H9 (cell line): Measurements from ENCODE around the gene FAM83C. TPM values are rescaled to one million over a fixed set of nuclear protein-coding genes. Genes with fewer than 3 reads are reported as not detected.

ENCODE experiments used
- DNase-seq: peaks from one replicate; pipeline ENCODE4 v3.0.0-alpha.2; 2017
- H2AFZ ChIP-seq: one replicate; pipeline ENCODE4 v1.6.1; 2013; ENCODE audit warnings: mild to moderate bottlenecking, low read length, control low read depth, moderate library complexity
- H2AK5ac ChIP-seq: 2 replicates; pipeline ENCODE4 v1.6.1; 2013; ENCODE audit warnings: low read length, control low read depth, mixed read lengths; ENCODE audit not compliant: insufficient read length
- H2BK120ac ChIP-seq: one replicate; pipeline ENCODE4 v1.6.1; 2013; ENCODE audit warnings: low read depth, mild to moderate bottlenecking, low read length, control low read depth, inconsistent platforms; ENCODE audit not compliant: poor library complexity, severe bottlenecking
- H2BK12ac ChIP-seq: 2 replicates; pipeline ENCODE4 v1.6.1; 2013; ENCODE audit warnings: low read length, control low read depth, mixed read lengths, low read depth; ENCODE audit not compliant: insufficient read length
- H2BK15ac ChIP-seq: 2 replicates; pipeline ENCODE4 v1.6.1; 2013; ENCODE audit warnings: low read depth, low read length, control low read depth
- H2BK20ac ChIP-seq: one replicate; pipeline ENCODE4 v1.6.1; 2013; ENCODE audit warnings: low read depth, mild to moderate bottlenecking, low read length, control low read depth, inconsistent platforms; ENCODE audit not compliant: poor library complexity, severe bottlenecking
- H2BK5ac ChIP-seq: 2 replicates; pipeline ENCODE4 v1.6.1; 2013; ENCODE audit warnings: low read length, control low read depth, mixed read lengths; ENCODE audit not compliant: insufficient read length
- H3K14ac ChIP-seq: 2 replicates; pipeline ENCODE4 v1.6.1; 2013; ENCODE audit warnings: low read length, control low read depth; ENCODE audit not compliant: insufficient read depth
- H3K18ac ChIP-seq: 2 replicates; pipeline ENCODE4 v1.6.1; 2013; ENCODE audit warnings: low read depth, mild to moderate bottlenecking, mixed read lengths, low read length, control low read depth; ENCODE audit not compliant: insufficient read length
- H3K23ac ChIP-seq: 2 replicates; pipeline ENCODE4 v1.6.1; 2013; ENCODE audit warnings: low read length, control low read depth, mixed read lengths, low read depth; ENCODE audit not compliant: insufficient read length
- H3K23me2 ChIP-seq: 2 replicates; pipeline ENCODE4 v1.6.1; 2013; ENCODE audit warnings: low read depth, mild to moderate bottlenecking, mixed read lengths, low read length, control low read depth; ENCODE audit not compliant: insufficient read length, poor library complexity, severe bottlenecking
- H3K27ac ChIP-seq: 2 replicates; pipeline ENCODE4 v1.5.1; 2013; ENCODE audit warnings: low read length, control low read depth, mixed read lengths, low read depth; ENCODE audit not compliant: insufficient read length
- H3K27me3 ChIP-seq: 2 replicates; pipeline ENCODE4 v1.6.1; 2013; ENCODE audit warnings: low read length, control low read depth, inconsistent platforms; ENCODE audit not compliant: insufficient read depth
- H3K4ac ChIP-seq: 2 replicates; pipeline ENCODE4 v1.6.1; 2013; ENCODE audit warnings: low read depth, mild to moderate bottlenecking, control low read depth, inconsistent platforms, low read length, moderate library complexity
- H3K4me1 ChIP-seq: 2 replicates; pipeline ENCODE4 v1.6.1; 2013; ENCODE audit warnings: low read length, control low read depth, inconsistent platforms; ENCODE audit not compliant: insufficient read depth
- H3K4me2 ChIP-seq: 2 replicates; pipeline ENCODE4 v1.6.1; 2013; ENCODE audit warnings: low read length, control low read depth, mixed read lengths; ENCODE audit not compliant: insufficient read length, insufficient read depth
- H3K56ac ChIP-seq: 2 replicates; pipeline ENCODE4 v1.6.1; 2013; ENCODE audit warnings: low read depth, mild to moderate bottlenecking, mixed read lengths, low read length, control low read depth; ENCODE audit not compliant: insufficient read length
- H3K79me1 ChIP-seq: 2 replicates; pipeline ENCODE4 v1.6.1; 2013; ENCODE audit warnings: low read depth, mild to moderate bottlenecking, moderate library complexity, low read length, control low read depth, inconsistent platforms; ENCODE audit not compliant: insufficient read depth, poor library complexity, severe bottlenecking
- H3K79me2 ChIP-seq: 2 replicates; pipeline ENCODE4 v1.6.1; 2013; ENCODE audit warnings: low read length, control low read depth, inconsistent platforms; ENCODE audit not compliant: insufficient read depth
- H3K9ac ChIP-seq: 2 replicates; pipeline ENCODE4 v1.6.1; 2013; ENCODE audit warnings: low read length, control low read depth, mixed read lengths; ENCODE audit not compliant: insufficient read length; ENCODE audit errors: extremely low read depth
- H3K9me3 ChIP-seq: one replicate; pipeline ENCODE4 v1.6.1; 2013; ENCODE audit warnings: low read depth, low read length, inconsistent platforms; ENCODE audit not compliant: control insufficient read depth
- H3T11ph ChIP-seq: one replicate; pipeline ENCODE4 v1.6.1; 2013; ENCODE audit warnings: mild to moderate bottlenecking, low read length, control low read depth, inconsistent platforms
- H4K20me1 ChIP-seq: one replicate; pipeline ENCODE4 v1.6.1; 2013; ENCODE audit not compliant: control insufficient read depth, insufficient read length, insufficient read depth
- H4K5ac ChIP-seq: 2 replicates; pipeline ENCODE4 v1.6.1; 2013; ENCODE audit warnings: low read depth, mild to moderate bottlenecking, mixed read lengths, low read length, control low read depth; ENCODE audit not compliant: insufficient read length
- H4K8ac ChIP-seq: replicated peaks from 2 replicates; pipeline ENCODE4 v1.6.1; 2013; ENCODE audit warnings: low read length, control low read depth, mixed read lengths, low read depth; ENCODE audit not compliant: insufficient read length
- H4K91ac ChIP-seq: 2 replicates; pipeline ENCODE4 v1.6.1; 2013; ENCODE audit warnings: low read depth, mild to moderate bottlenecking, moderate library complexity, mixed read lengths, low read length, control low read depth; ENCODE audit not compliant: insufficient read length
- H3K27ac Mint-ChIP-seq, 3 experiments: 2 replicates in 2 of 3; 3 replicates in 1 of 3; pipeline ENCODE4 v1.8.0; 2020 to 2021; ENCODE audit warnings: mixed read lengths in 3 of 3, mild to moderate bottlenecking in 1 of 3, moderate library complexity in 1 of 3
- H3K27me3 Mint-ChIP-seq: 2 replicates; pipeline ENCODE4 v1.8.0; 2021; ENCODE audit warnings: low read depth, mild to moderate bottlenecking, moderate library complexity, mixed read lengths
- H3K36me3 Mint-ChIP-seq, 3 experiments: 2 replicates in 2 of 3; 3 replicates in 1 of 3; pipeline ENCODE4 v1.8.0; 2020 to 2021; ENCODE audit warnings: low read depth in 3 of 3, mixed read lengths in 3 of 3; ENCODE audit not compliant: insufficient read depth in 1 of 3
- H3K4me1 Mint-ChIP-seq, 2 experiments: 2 replicates each; pipeline ENCODE4 v1.8.0; 2020; ENCODE audit warnings: mixed read lengths in 2 of 2
- H3K4me3 Mint-ChIP-seq, 2 experiments: 2 replicates in 1 of 2; 3 replicates in 1 of 2; pipeline ENCODE4 v1.8.0; 2020 to 2021; ENCODE audit warnings: mild to moderate bottlenecking in 2 of 2, mixed read lengths in 2 of 2, moderate library complexity in 1 of 2
- H3K9me3 Mint-ChIP-seq, 2 experiments: 2 replicates in 1 of 2; 3 replicates in 1 of 2; pipeline ENCODE4 v1.8.0; 2020; ENCODE audit warnings: mild to moderate bottlenecking in 2 of 2, mixed read lengths in 2 of 2, moderate library complexity in 1 of 2
- CTCF ChIP-seq: fragments of 200-600 bp; sonication (generic); conservative IDR thresholded peaks from 3 replicates; pipeline ENCODE4 v1.8.0; 2021; ENCODE audit warnings: antibody characterized with exemption, mild to moderate bottlenecking
- WGBS: extraction: QIAGEN DNeasy Blood & Tissue Kit; methylation state at CpG from one replicate; pipeline ENCODE4 v1.1.7; 2013; ENCODE audit warnings: missing lambda C conversion rate, low lambda C conversion rate, mixed read lengths; ENCODE audit not compliant: insufficient read length; ENCODE audit errors: extremely low coverage; 5-methylcytosine and 5-hydroxymethylcytosine counted together
- total RNA-seq: library from RNA; stranded (reverse); gene quantifications from 2 replicates; pipeline ENCODE4 v1.2.1, GENCODE V29; 2021

Gene FAM83C
- total RNA-seq, 1 experiment from 2014 or later, result not detected

- H4K8ac ChIP-seq, result no peak overlapping the region
- H3K4ac ChIP-seq, result no peak overlapping the region
- H3K18ac ChIP-seq, result no peak overlapping the region
- no peak overlapping the region for H3K23ac ChIP-seq
- Mint-ChIP-seq H3K9me3 (peaks cover 0 to 3% of the 10 kb centered on the region in 2 experiments; a peak in 2 of 5 replicates), H3K36me3 (peaks cover 0 to 14% (median 5%) of the 10 kb centered on the region in 3 experiments; a peak in 4 of 7 replicates), H3K4me1 (peaks cover 14 to 22% of the 10 kb centered on the region in 2 experiments), H3K4me3 (no peak overlapping the region), H3K27ac (no peak overlapping the region; a peak in 1 of 7 replicates), H3K27me3 (peaks cover 2% of the 10 kb centered on the region; the same call in 1 of the 2 replicates)
- no peak overlapping the region for H4K91ac ChIP-seq
- H2AFZ ChIP-seq, result no peak overlapping the region
- no peak overlapping the region for H4K5ac ChIP-seq
- no peaks in the 10 kb centered on the region for H3K9me3 ChIP-seq
- H2BK15ac ChIP-seq, result no peak overlapping the region
- no peaks in the 10 kb centered on the region for H3K79me2 ChIP-seq
- no peak overlapping the region for H2BK5ac ChIP-seq
- peaks cover 5% of the 10 kb centered on the region; the same call in 1 of the 2 replicates for H3K4me1 ChIP-seq
- WGBS, result no CpG with 5 or more reads among the region's 6 CpGs
- H3K27me3 ChIP-seq, result no peaks in the 10 kb centered on the region
- H2BK12ac ChIP-seq, result no peak overlapping the region
- no peak for TF ChIP-seq CTCF
- H3K4me2 ChIP-seq, result no peak overlapping the region
- H2AK5ac ChIP-seq, result no peak overlapping the region
- H3K79me1 ChIP-seq, result no peaks in the 10 kb centered on the region
- no peak overlapping the region for H2BK120ac ChIP-seq
- H3K27ac ChIP-seq, result no peak overlapping the region
- DNase-seq, result no peak
- H3K56ac ChIP-seq, result no peak overlapping the region
- no peak overlapping the region for H2BK20ac ChIP-seq
- no peaks in the 10 kb centered on the region for H4K20me1 ChIP-seq
- H3K23me2 ChIP-seq, result no peaks in the 10 kb centered on the region
- H3K14ac ChIP-seq, result no peak overlapping the region
- H3T11ph ChIP-seq, result no peak overlapping the region
- H3K9ac ChIP-seq, result no peak overlapping the region
Observed at GRCh38 chr20:35235881-35236280, 56.3 kb downstream of the FAM83C start.

Other genes with a start within 250 kb of the FAM83C start
- 93.9 and 94.2 TPM in 2 replicates for gene TRPC4AP, start 199.6 kb downstream of the FAM83C start, total RNA-seq
- gene EDEM2, start 145.1 kb downstream of the FAM83C start, total RNA-seq, result 27.8 and 28.4 TPM in 2 replicates
- 5.8 and 6.4 TPM in 2 replicates for gene PROCR, start 120.4 kb downstream of the FAM83C start, total RNA-seq
- 23.0 and 24.7 TPM in 2 replicates for gene MMP24, start 65.7 kb downstream of the FAM83C start, total RNA-seq
- gene MMP24OS, start 14.3 kb downstream of the FAM83C start, total RNA-seq, result 43.8 and 45.6 TPM in 2 replicates
- gene EIF6, start 7.7 kb downstream of the FAM83C start, total RNA-seq, result 150 and 154 TPM in 2 replicates
- 43.4 and 56.5 TPM in 2 replicates for gene UQCC1, start 119.5 kb upstream of the FAM83C start, total RNA-seq
- not detected in 2 replicates for gene GDF5, start 145.8 kb upstream of the FAM83C start, total RNA-seq
- 29.8 and 33.9 TPM in 2 replicates for gene CEP250, start 163.2 kb upstream of the FAM83C start, total RNA-seq
- not detected in 2 replicates for gene C20orf173, start 237.2 kb upstream of the FAM83C start, total RNA-seq
- 187 and 188 TPM in 2 replicates for gene ERGIC3, start 249.7 kb upstream of the FAM83C start, total RNA-seq